Stimulated activated CD4-positive, alpha-beta T cell treated with anti-CD3 and anti-CD28 coated beads, TNF-alpha, amount 100 ng/mL, for 1 hour (primary cell): ENCODE measurements around the gene LRIG2.
"Not testable (repeated sequence)": the region's sequence is repeated elsewhere in the genome, so short reads cannot be mapped to it uniquely, and the experiment has no call there.

Source experiments
- DNase-seq, 3 donors: peaks; one replicate each; pipeline ENCODE4 v3.0.0-alpha.2; 2020; ENCODE audit warnings: low read depth in 3 of 3, low spot score in 1 of 3

The LRIG2 gene

GRCh38 chr1:113124366-113124765, 51.4 kb downstream of the LRIG2 start:
- no peak for DNase-seq

GRCh38 chr1:113125517-113125916, 52.5 kb downstream of the LRIG2 start:
- no peak for DNase-seq

- no peak for DNase-seq
Observed at GRCh38 chr1:113126207-113126606, 53.2 kb downstream of the LRIG2 start.

- no peak for DNase-seq
Observed at GRCh38 chr1:113128116-113128515, 55.1 kb downstream of the LRIG2 start.

GRCh38 chr1:113129529-113130185, 56.7 kb downstream of the LRIG2 start:
- no peak for DNase-seq

- no peak for DNase-seq
Observed at GRCh38 chr1:113133038-113133437, 60.0 kb downstream of the LRIG2 start.

- no peak for DNase-seq
Observed at GRCh38 chr1:113133759-113134158, 60.8 kb downstream of the LRIG2 start.

GRCh38 chr1:113135460-113135859, 62.5 kb downstream of the LRIG2 start:
- no peak for DNase-seq

- DNase-seq, result no peak
Observed at GRCh38 chr1:113136476-113136875, 63.5 kb downstream of the LRIG2 start.

- DNase-seq, result no peak
Observed at GRCh38 chr1:113137563-113137962, 64.6 kb downstream of the LRIG2 start.

- no peak for DNase-seq
Observed at GRCh38 chr1:113138778-113139177, 65.8 kb downstream of the LRIG2 start.

- DNase-seq, result no peak
Observed at GRCh38 chr1:113140176-113140575, 67.2 kb downstream of the LRIG2 start.

- DNase-seq, result peak in 2 of 3 donors; percentile 12 to 21
Observed at GRCh38 chr1:113140588-113141446, 67.8 kb downstream of the LRIG2 start.

- DNase-seq, result no peak
Observed at GRCh38 chr1:113141650-113142473, 68.9 kb downstream of the LRIG2 start.

- DNase-seq, result no peak
Observed at GRCh38 chr1:113142791-113143190, 69.8 kb downstream of the LRIG2 start.

GRCh38 chr1:113146242-113147072, 73.5 kb downstream of the LRIG2 start:
- DNase-seq, result no peak

GRCh38 chr1:113147073-113147625, 74.2 kb downstream of the LRIG2 start:
- DNase-seq, result no peak

- no peak for DNase-seq
Observed at GRCh38 chr1:113147826-113148225, 74.8 kb downstream of the LRIG2 start.

GRCh38 chr1:113150494-113150893, 77.5 kb downstream of the LRIG2 start:
- DNase-seq, result not testable (repeated sequence)

- DNase-seq, result no peak
Observed at GRCh38 chr1:113153116-113153803, 80.3 kb downstream of the LRIG2 start.
